Measurements from ENCODE around the gene CWC27.

The CWC27 gene

DNA sequence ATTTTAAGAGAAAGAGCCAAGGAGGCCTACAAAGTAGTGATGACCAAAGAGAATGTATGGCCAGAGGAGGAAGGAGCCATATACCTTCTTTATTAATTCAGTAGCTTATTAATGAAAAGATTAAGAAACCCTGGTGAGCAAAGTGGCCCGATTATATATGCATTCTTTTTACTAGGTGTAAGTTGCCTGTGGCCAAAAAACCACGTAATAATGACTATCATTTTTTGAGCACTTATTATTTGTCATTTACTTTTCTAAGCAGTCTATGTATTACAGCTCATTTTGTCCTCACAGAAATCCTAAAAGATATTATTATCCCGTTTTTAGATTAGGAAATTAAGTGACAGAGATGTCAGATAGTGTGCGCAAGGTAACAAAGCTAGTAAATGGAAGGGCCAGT, 3.0 kb downstream of the CWC27 start:
- Histone ChIP-seq H3K27me3 (ENCODE audit: insufficient read depth, poor library complexity, severe bottlenecking) (no peaks in the 10 kb centered on the region), H3K27ac (replicated peaks) (no peak overlapping the region), H3K4me3 (replicated peaks; ENCODE audit: insufficient read depth, low read length) (no peak overlapping the region)
- TF ChIP-seq, protein P1, sequence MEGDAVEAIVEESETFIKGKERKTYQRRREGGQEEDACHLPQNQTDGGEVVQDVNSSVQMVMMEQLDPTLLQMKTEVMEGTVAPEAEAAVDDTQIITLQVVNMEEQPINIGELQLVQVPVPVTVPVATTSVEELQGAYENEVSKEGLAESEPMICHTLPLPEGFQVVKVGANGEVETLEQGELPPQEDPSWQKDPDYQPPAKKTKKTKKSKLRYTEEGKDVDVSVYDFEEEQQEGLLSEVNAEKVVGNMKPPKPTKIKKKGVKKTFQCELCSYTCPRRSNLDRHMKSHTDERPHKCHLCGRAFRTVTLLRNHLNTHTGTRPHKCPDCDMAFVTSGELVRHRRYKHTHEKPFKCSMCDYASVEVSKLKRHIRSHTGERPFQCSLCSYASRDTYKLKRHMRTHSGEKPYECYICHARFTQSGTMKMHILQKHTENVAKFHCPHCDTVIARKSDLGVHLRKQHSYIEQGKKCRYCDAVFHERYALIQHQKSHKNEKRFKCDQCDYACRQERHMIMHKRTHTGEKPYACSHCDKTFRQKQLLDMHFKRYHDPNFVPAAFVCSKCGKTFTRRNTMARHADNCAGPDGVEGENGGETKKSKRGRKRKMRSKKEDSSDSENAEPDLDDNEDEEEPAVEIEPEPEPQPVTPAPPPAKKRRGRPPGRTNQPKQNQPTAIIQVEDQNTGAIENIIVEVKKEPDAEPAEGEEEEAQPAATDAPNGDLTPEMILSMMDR (IDR thresholded peaks at IDR 0.05; ENCODE audit: insufficient read depth, low read length) = no peak
- TF ChIP-seq SPI1 (IDR thresholded peaks at IDR 0.05; ENCODE audit: borderline replicate concordance, low read depth) (no peak), POLR2AphosphoS5 (IDR thresholded peaks at IDR 0.05; ENCODE audit: low read depth) (no peak), GABPA (IDR thresholded peaks at IDR 0.05; ENCODE audit: low read depth) (no peak)
- TF ChIP-seq, protein P2, sequence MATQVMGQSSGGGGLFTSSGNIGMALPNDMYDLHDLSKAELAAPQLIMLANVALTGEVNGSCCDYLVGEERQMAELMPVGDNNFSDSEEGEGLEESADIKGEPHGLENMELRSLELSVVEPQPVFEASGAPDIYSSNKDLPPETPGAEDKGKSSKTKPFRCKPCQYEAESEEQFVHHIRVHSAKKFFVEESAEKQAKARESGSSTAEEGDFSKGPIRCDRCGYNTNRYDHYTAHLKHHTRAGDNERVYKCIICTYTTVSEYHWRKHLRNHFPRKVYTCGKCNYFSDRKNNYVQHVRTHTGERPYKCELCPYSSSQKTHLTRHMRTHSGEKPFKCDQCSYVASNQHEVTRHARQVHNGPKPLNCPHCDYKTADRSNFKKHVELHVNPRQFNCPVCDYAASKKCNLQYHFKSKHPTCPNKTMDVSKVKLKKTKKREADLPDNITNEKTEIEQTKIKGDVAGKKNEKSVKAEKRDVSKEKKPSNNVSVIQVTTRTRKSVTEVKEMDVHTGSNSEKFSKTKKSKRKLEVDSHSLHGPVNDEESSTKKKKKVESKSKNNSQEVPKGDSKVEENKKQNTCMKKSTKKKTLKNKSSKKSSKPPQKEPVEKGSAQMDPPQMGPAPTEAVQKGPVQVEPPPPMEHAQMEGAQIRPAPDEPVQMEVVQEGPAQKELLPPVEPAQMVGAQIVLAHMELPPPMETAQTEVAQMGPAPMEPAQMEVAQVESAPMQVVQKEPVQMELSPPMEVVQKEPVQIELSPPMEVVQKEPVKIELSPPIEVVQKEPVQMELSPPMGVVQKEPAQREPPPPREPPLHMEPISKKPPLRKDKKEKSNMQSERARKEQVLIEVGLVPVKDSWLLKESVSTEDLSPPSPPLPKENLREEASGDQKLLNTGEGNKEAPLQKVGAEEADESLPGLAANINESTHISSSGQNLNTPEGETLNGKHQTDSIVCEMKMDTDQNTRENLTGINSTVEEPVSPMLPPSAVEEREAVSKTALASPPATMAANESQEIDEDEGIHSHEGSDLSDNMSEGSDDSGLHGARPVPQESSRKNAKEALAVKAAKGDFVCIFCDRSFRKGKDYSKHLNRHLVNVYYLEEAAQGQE (IDR thresholded peaks at IDR 0.05; ENCODE audit: insufficient replicate concordance, low read depth) = no peak
- DNase-seq (ENCODE audit: low read depth in 1 of 2, low spot score in 1 of 2) = no peak

DNA sequence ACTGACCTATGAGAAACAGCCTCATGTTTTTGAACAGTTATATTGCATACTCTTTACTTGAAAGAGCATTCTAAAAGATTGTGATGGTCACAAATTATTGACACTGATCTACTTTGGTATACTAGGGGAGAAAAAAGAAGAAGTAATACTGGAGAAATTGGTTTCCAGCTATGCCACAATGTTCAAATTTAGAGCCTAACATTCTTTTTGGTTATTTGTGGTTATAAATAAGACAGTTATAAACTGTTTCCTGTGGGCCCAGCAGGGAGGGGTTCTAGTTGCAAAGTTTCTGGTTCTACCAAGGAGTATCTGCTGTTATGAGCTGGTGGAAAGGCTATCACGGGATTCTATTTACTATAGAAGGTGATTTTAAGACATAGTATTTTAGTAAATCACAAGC, 4.8 kb downstream of the CWC27 start:
- no peaks in the 10 kb centered on the region for H3K27me3 ChIP-seq (ENCODE audit: insufficient read depth, poor library complexity, severe bottlenecking)
- peak overlapping the region; percentile 68 for H3K27ac ChIP-seq (replicated peaks)
- TF ChIP-seq POLR2AphosphoS5 (IDR thresholded peaks at IDR 0.05; ENCODE audit: low read depth) = no peak
- TF ChIP-seq, protein P2 (IDR thresholded peaks at IDR 0.05; ENCODE audit: insufficient replicate concordance, low read depth) = no peak
- TF ChIP-seq GABPA (IDR thresholded peaks at IDR 0.05; ENCODE audit: low read depth) = no peak
- TF ChIP-seq, protein P1 (IDR thresholded peaks at IDR 0.05; ENCODE audit: insufficient read depth, low read length) = no peak
- TF ChIP-seq SPI1 (IDR thresholded peaks at IDR 0.05; ENCODE audit: borderline replicate concordance, low read depth) = no peak
- no peak overlapping the region for H3K4me3 ChIP-seq (replicated peaks; ENCODE audit: insufficient read depth, low read length)
- DNase-seq (ENCODE audit: low read depth in 1 of 2, low spot score in 1 of 2) = peak in 1 of 2 experiments; percentile 4

DNA sequence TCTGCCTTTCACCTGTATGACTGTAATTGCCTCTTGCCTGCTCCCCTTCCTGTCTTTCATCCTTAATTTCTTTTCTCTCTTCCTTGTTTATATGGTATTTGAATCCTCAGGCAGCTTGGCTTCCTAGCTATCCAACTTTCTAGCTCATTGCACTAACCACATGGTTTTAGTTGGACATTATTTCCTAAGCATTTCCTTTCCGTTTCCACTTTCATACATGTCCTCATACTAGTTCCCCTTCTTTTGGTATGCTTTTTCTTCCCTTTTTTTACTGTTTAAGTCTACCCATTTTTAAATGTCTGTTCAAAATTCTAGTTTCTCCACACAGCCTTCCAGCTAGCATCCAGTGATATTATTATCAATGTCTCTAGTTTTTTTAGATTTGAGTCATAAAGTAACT, 6.6 kb downstream of the CWC27 start:
- no peak overlapping the region for H3K4me3 ChIP-seq (replicated peaks; ENCODE audit: insufficient read depth, low read length)
- peak; percentile 21 to 37 for DNase-seq (ENCODE audit: low read depth in 1 of 2, low spot score in 1 of 2)
- TF ChIP-seq SPI1 (IDR thresholded peaks at IDR 0.05; ENCODE audit: borderline replicate concordance, low read depth) = peak; percentile 34; the same call in 1 of the 2 replicates
- TF ChIP-seq, protein P2 (IDR thresholded peaks at IDR 0.05; ENCODE audit: insufficient replicate concordance, low read depth) = no peak
- H3K27ac ChIP-seq (replicated peaks) = peak overlapping the region; percentile 68
- H3K27me3 ChIP-seq (ENCODE audit: insufficient read depth, poor library complexity, severe bottlenecking) = no peaks in the 10 kb centered on the region
